SKM-1 treated with dmso at 0.1 percent for 144 hours (cell line): ENCODE data around the gene HACD2.

Source experiments
- DNase-seq: peaks from one replicate; lab custom pipeline; 2025; ENCODE audit not compliant: unreplicated experiment; lab: John Stamatoyannopoulos, UW

HACD2 gene

GRCh38 chr3:123486460-123486859 is 98.4 kb downstream of the HACD2 start:
- no peak for DNase-seq

GRCh38 chr3:123485551-123485950 is 99.3 kb downstream of the HACD2 start:
- no peak for DNase-seq

- no peak for DNase-seq
Observed at GRCh38 chr3:123483146-123483545, 101.7 kb downstream of the HACD2 start.

GRCh38 chr3:123481722-123482457 is 103.0 kb downstream of the HACD2 start:
- no peak for DNase-seq

DNA sequence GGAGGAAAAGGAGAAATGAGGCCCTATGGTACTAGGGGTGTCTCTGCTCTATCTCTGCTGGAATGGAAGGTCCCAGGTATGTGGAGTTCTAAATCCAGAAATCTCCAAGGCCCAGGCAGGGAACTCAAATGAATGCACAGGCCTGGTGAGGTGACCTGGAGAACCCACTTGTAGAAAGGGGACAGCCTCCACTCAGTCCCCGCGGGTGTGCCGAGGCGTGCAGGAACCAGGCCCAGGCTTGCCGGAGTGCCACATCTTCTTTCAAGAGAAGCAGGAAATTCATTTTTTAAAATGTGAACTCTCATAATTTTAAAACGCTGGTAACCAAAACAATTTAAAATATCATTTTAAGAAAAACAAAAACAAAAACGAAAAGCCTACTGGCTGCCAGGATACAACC is 103.8 kb downstream of the HACD2 start:
- DNase-seq = no peak

DNA sequence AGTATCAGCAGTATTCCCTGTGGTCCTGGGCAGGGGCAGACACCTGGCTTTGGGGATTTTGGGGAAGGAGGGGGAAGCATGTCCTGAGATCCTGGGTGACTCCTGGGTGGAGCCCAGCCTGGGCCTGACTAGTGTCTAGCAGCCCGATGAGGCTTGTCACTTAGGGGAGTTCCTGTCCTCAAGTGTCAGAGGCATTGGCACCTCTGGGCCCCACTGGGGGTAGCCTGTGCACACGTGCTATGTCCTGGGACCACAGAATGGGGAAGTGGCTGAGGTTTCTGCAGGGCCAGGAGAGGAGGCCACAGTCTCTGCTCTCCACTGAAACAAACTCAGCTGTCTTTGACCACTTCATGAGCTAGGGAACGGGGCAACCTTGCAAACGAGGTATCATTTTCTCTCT is 104.4 kb downstream of the HACD2 start:
- DNase-seq = peak; percentile 62

GRCh38 chr3:123479891-123480290 is 105.0 kb downstream of the HACD2 start:
- DNase-seq = no peak

GRCh38 chr3:123478314-123478713 is 106.5 kb downstream of the HACD2 start:
- DNase-seq = no peak

GRCh38 chr3:123476967-123477750 is 107.7 kb downstream of the HACD2 start:
- DNase-seq = no peak

DNA sequence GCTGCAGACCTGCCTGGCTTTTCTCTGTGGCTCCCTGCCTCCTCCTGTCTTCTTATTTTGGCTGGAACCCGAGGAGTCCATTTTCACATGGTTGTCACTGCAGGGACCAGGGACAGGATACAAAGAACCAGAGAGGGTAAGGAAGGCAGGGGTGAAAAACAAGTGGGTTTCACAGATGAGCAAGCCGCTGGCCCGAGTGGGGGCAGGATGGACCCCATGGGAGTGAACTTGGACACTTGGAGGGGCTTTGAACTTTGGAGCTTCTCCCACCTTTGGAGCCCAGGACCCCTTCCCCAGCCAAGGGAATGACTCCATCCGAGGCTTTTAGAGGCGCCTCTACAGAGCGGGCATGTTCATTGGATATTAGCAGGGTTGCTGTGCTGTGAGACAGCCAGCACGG is 109.1 kb downstream of the HACD2 start:
- no peak for DNase-seq

DNA sequence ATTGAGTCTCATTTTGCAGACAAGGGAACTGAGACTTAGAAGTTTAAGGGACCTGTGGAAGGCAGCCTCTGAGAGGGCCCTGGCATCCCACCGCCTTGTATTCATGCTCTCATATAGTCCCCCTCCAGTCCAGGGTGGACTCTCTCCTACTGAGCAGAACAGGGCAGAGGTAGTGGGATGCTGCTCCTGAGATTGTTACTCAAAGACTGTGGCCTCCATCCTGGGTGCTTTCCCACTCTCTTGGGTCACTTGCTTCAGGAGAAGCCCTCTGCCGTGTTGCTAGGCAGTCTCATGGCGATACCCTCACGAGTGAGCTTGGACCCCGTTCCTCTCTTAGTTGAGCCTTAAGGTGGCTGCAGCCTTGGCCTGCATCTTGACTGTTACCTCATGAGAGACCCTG is 113.7 kb downstream of the HACD2 start:
- DNase-seq = no peak

GRCh38 chr3:123469323-123469995 is 115.4 kb downstream of the HACD2 start:
- DNase-seq = no peak

DNA sequence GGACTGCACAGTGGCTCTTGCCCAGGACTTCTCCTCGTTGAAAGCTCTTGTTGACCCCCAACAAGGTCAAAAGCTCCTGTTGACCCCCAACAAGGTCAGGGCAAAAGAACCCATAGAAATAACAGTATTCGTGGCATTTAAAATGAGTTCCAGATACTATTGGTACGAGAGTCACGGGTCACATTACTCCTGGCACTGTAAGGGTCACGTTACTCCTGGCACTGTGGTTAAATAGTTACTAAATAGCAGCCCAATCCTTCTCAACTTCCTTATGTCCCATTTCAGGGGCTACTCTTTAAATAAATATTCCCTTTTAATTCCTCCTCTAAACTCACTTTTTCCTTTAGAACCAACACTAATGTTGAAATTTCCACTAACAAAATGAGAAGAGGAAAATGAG is 117.8 kb downstream of the HACD2 start:
- no peak for DNase-seq

DNA sequence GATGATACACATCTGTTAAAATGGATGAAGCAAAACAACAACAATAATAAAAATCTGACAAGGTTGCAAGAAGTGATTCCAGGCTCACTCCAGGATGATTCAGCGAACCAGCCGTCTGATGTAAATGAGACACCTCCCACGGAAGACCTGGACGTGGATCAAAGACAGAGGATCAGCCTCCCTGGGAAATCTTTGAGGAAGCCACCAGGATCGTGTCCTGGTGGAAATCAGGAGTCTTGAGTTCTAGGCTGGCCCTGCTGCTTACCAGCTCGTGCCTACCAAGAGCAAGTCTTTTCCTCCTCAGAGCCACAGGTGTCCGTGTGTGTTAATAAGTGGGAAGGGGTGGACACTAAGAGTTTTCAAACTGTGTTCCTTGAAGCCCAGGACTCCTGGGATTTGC is 120.6 kb downstream of the HACD2 start:
- DNase-seq = no peak

GRCh38 chr3:123459862-123460261 is 125.0 kb downstream of the HACD2 start:
- peak; percentile 69 for DNase-seq

- no peak for DNase-seq
Observed at GRCh38 chr3:123458255-123458654, 126.6 kb downstream of the HACD2 start.

DNA sequence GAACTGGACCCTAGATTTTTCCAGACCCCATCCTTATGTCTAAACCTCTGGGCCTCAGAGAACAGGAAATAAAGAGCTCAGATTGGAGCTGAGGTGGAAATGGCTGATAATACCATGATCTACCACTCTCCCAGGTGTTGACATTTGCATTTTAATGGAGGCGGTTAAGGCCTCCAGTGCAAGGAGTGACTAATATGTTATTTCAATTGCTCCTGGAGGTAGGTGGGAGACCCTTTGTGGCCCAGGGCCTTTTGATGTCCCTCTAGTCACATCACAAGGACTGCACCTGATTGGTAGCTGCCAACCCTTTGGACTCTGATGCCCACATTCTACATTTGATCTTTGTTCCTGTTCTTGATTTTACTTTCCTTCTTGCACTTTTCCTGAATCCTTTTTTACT is 127.0 kb downstream of the HACD2 start:
- no peak for DNase-seq

- no peak for DNase-seq
Observed at GRCh38 chr3:123453675-123454074, 131.2 kb downstream of the HACD2 start.

DNA sequence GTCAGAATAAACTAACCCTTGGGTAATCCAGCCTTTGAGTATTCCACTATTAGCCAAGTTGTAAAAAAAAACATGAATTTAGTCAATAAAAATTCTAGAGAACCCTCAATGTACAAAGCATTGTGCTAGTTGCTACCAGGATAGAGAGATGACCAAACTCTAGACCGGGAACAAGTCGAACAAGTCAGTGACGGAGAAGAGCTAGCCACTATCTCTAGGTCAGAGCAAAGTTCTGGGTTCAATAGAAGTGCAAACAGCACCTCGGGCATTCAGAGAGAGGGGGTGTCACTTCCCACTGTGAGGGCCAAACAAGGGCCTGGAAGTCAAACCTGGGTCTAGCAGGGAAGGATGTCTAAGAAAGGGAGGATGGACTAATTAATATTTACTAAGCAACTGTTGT is 133.7 kb downstream of the HACD2 start:
- DNase-seq = no peak

DNA sequence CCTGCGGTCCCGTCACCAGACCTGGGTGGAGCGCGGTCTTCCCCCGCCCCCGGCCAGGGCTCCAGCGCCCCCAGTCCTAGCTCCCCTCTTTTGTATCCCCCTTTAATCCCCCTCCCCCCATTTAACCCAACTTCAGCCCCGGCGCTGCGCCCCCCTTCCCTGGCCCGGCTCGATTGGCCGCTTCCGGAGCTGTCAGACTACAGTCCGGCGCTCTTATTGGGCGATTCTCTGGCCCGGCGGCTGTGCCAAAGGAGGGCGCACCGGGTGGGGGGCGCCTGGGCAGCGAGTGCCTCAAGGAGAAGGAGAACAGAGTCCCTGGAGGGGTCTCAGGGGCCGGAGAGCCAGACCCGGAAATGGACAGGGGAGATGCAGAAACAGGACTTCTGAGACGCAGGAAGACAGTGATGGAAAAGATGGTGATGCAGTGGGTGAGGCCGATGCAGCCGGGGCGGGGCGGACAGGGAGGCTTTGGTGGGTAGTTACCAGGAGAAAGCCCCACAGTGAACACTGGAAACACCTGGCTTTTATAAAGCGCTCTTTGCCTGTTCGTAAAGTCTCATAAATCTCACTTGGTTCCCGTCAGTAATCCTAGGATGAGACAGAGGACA is 134.8 kb downstream of the HACD2 start:
- no peak for DNase-seq

- DNase-seq = no peak
Observed at GRCh38 chr3:123449102-123449996, 135.5 kb downstream of the HACD2 start.
